WTC11 (cell line): ENCODE data around the gene ECHS1. TPM values are rescaled to one million over a fixed set of nuclear protein-coding genes. Genes with fewer than 3 reads are reported as not detected.
A peak's percentile ranks its signal among the peaks of the same experiment; 100 is the strongest.

ENCODE experiments used
- ATAC-seq: fragments of 200-7000 bp; cut with Tn5 transposase; 2 replicates; pipeline ENCODE4 v1.10.0; 2021; ENCODE audit warnings: mild to moderate bottlenecking, moderate library complexity
- CTCF ChIA-PET: fragments of 300-600 bp; sonication (Branson Sonifier 250); formaldehyde crosslinking; loops from one replicate; lab custom pipeline; 2021; ENCODE audit warnings: antibody characterized with exemption; lab: Charles Lee
- POLR2A ChIA-PET: fragments of 350-600 bp; sonication (Branson Sonifier 250); formaldehyde crosslinking; loops from one replicate; lab custom pipeline; 2021; ENCODE audit warnings: antibody characterized with exemption; lab: Charles Lee
- DNase-seq: peaks from one replicate; pipeline ENCODE4 v3.0.0; 2021; ENCODE audit warnings: low spot score
- H3K27ac Mint-ChIP-seq: 2 replicates; pipeline ENCODE4 v1.8.0; 2021; ENCODE audit warnings: mixed read lengths
- H3K27me3 Mint-ChIP-seq: 2 replicates; pipeline ENCODE4 v1.8.0; 2021; ENCODE audit warnings: low read depth, mild to moderate bottlenecking, moderate library complexity, mixed read lengths
- H3K36me3 Mint-ChIP-seq: 2 replicates; pipeline ENCODE4 v1.8.0; 2021; ENCODE audit warnings: mixed read lengths
- H3K4me1 Mint-ChIP-seq: 2 replicates; pipeline ENCODE4 v1.8.0; 2022; ENCODE audit warnings: mixed read lengths
- H3K4me3 Mint-ChIP-seq: 2 replicates; pipeline ENCODE4 v1.8.0; 2021; ENCODE audit warnings: mild to moderate bottlenecking, moderate library complexity, mixed read lengths
- H3K9me3 Mint-ChIP-seq: 2 replicates; pipeline ENCODE4 v1.8.0; 2021; ENCODE audit warnings: mixed read lengths
- CREM ChIP-seq: sonication (generic); formaldehyde crosslinking; IDR thresholded peaks from 2 replicates; pipeline ENCODE4 v1.8.1; 2022; ENCODE audit warnings: mild to moderate bottlenecking, missing genetic modification reagents, moderate library complexity
- EMX1 ChIP-seq: fragments of 250-450 bp; sonication (Bioruptor Pico); IDR thresholded peaks from 2 replicates; pipeline ENCODE4 v1.8.0; 2021; ENCODE audit warnings: mild to moderate bottlenecking
- NFATC4 ChIP-seq: fragments of 250-450 bp; sonication (Bioruptor Pico); IDR thresholded peaks from 2 replicates; pipeline ENCODE4 v1.9.0; 2021; ENCODE audit warnings: mild to moderate bottlenecking
- NFYB ChIP-seq: sonication (generic); formaldehyde crosslinking; conservative IDR thresholded peaks from 2 replicates; pipeline ENCODE4 v1.8.0; 2022; ENCODE audit warnings: low read depth, missing genetic modification reagents
- RELA ChIP-seq: sonication (generic); formaldehyde crosslinking; IDR thresholded peaks from 2 replicates; pipeline ENCODE4 v1.8.1; 2022; ENCODE audit warnings: missing genetic modification reagents, mild to moderate bottlenecking, borderline replicate concordance
- SOX15 ChIP-seq: fragments of 250-450 bp; sonication (Bioruptor Pico); IDR thresholded peaks from 2 replicates; pipeline ENCODE4 v1.9.0; 2021; ENCODE audit warnings: mild to moderate bottlenecking
- TEAD4 ChIP-seq: sonication (generic); formaldehyde crosslinking; IDR thresholded peaks from 2 replicates; pipeline ENCODE4 v1.8.0; 2022; ENCODE audit warnings: mild to moderate bottlenecking, missing genetic modification reagents
- ZNF219 ChIP-seq: sonication (generic); formaldehyde crosslinking; IDR thresholded peaks from 2 replicates; pipeline ENCODE4 v1.8.0; 2023; ENCODE audit warnings: missing genetic modification reagents, mild to moderate bottlenecking, borderline replicate concordance
- ZNF263 ChIP-seq: sonication (generic); formaldehyde crosslinking; IDR thresholded peaks from 2 replicates; pipeline ENCODE4 v1.8.1; 2022; ENCODE audit warnings: low read depth, mild to moderate bottlenecking, moderate library complexity, missing genetic modification reagents
- ZNF416 ChIP-seq: fragments of 250-450 bp; sonication (Bioruptor Pico); IDR thresholded peaks from 2 replicates; pipeline ENCODE4 v1.9.0; 2021; ENCODE audit warnings: mild to moderate bottlenecking, inconsistent platforms
- total RNA-seq: library from RNA; stranded (reverse); gene quantifications from 3 replicates; pipeline ENCODE4 v1.2.3, GENCODE V29; 2021
- TF ChIP-seq, protein P1 (sequence below): sonication (generic); formaldehyde crosslinking; IDR thresholded peaks from 2 replicates; pipeline ENCODE4 v1.8.0; 2022; ENCODE audit warnings: missing genetic modification reagents
- TF ChIP-seq, protein P2 (sequence below): sonication (generic); formaldehyde crosslinking; IDR thresholded peaks from 2 replicates; pipeline ENCODE4 v1.8.1; 2023; ENCODE audit warnings: mild to moderate bottlenecking, missing genetic modification reagents
- TF ChIP-seq, protein P3 (sequence below): sonication (generic); formaldehyde crosslinking; IDR thresholded peaks from 2 replicates; pipeline ENCODE4 v1.8.0; 2022; ENCODE audit warnings: mild to moderate bottlenecking, missing genetic modification reagents
- TF ChIP-seq, protein P4 (sequence below): sonication (generic); formaldehyde crosslinking; IDR thresholded peaks from 2 replicates; pipeline ENCODE4 v1.8.1; 2022; ENCODE audit warnings: missing genetic modification reagents, borderline replicate concordance
- TF ChIP-seq, protein P5 (sequence below): sonication (generic); formaldehyde crosslinking; IDR thresholded peaks from 2 replicates; pipeline ENCODE4 v1.8.0; 2023; ENCODE audit warnings: mild to moderate bottlenecking, missing genetic modification reagents
- TF ChIP-seq, protein P6 (sequence below): sonication (generic); formaldehyde crosslinking; IDR thresholded peaks from 2 replicates; pipeline ENCODE4 v1.8.1; 2023; ENCODE audit warnings: mild to moderate bottlenecking, missing genetic modification reagents, moderate library complexity
- TF ChIP-seq, protein P7 (sequence below): sonication (generic); formaldehyde crosslinking; IDR thresholded peaks from 2 replicates; pipeline ENCODE4 v1.8.1; 2023; ENCODE audit warnings: mild to moderate bottlenecking, missing genetic modification reagents, moderate library complexity
- TF ChIP-seq, protein P8 (sequence below): sonication (generic); formaldehyde crosslinking; IDR thresholded peaks from 2 replicates; pipeline ENCODE4 v1.8.1; 2023; ENCODE audit warnings: mild to moderate bottlenecking, moderate library complexity, missing genetic modification reagents

Gene ECHS1
- total RNA-seq, 1 experiment from 2014 or later, result 84.1 TPM

DNA sequence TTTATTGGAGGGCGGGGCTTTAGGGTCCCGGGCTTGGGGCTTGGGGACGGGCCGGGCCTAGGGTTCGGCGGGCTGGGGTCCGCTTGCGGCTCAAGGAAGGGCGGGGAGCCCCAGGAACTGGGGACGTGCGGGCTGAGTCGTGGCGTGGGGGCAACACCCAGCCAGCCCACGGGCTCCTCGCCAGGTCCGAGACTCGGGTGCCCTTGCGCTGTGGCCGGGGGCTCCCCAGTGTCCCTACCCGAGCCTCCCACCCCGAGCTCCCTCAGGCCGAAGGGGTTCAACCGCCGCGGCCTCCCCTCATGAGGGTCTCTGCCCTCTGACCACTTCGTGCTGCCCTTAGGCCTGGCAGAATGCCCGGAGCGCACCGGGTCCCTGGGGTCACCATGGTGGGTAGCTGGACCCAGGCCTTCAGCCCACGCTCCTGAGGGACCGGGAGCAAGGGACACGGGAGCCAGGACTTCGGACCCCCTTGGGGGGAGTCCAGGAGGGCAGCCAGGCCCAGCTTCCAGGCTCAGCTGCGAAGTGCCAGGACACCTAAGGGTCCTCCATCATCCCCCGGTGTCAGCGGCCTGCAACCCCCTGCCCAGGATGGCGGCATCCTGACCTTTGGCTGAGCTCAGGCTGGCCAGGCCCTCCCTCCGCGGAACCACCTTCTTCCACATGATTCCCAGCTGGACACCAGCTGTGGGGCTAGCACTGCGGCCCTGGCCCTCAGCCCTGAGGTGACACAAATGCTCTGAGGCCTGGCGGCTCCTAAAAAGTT lies 14.8 kb downstream of the ECHS1 start (continued):
- TF ChIP-seq, protein P1, sequence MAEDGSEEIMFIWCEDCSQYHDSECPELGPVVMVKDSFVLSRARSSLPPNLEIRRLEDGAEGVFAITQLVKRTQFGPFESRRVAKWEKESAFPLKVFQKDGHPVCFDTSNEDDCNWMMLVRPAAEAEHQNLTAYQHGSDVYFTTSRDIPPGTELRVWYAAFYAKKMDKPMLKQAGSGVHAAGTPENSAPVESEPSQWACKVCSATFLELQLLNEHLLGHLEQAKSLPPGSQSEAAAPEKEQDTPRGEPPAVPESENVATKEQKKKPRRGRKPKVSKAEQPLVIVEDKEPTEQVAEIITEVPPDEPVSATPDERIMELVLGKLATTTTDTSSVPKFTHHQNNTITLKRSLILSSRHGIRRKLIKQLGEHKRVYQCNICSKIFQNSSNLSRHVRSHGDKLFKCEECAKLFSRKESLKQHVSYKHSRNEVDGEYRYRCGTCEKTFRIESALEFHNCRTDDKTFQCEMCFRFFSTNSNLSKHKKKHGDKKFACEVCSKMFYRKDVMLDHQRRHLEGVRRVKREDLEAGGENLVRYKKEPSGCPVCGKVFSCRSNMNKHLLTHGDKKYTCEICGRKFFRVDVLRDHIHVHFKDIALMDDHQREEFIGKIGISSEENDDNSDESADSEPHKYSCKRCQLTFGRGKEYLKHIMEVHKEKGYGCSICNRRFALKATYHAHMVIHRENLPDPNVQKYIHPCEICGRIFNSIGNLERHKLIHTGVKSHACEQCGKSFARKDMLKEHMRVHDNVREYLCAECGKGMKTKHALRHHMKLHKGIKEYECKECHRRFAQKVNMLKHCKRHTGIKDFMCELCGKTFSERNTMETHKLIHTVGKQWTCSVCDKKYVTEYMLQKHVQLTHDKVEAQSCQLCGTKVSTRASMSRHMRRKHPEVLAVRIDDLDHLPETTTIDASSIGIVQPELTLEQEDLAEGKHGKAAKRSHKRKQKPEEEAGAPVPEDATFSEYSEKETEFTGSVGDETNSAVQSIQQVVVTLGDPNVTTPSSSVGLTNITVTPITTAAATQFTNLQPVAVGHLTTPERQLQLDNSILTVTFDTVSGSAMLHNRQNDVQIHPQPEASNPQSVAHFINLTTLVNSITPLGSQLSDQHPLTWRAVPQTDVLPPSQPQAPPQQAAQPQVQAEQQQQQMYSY (CRISPR knock-in tag), result no peak
- TF ChIP-seq, protein P2, sequence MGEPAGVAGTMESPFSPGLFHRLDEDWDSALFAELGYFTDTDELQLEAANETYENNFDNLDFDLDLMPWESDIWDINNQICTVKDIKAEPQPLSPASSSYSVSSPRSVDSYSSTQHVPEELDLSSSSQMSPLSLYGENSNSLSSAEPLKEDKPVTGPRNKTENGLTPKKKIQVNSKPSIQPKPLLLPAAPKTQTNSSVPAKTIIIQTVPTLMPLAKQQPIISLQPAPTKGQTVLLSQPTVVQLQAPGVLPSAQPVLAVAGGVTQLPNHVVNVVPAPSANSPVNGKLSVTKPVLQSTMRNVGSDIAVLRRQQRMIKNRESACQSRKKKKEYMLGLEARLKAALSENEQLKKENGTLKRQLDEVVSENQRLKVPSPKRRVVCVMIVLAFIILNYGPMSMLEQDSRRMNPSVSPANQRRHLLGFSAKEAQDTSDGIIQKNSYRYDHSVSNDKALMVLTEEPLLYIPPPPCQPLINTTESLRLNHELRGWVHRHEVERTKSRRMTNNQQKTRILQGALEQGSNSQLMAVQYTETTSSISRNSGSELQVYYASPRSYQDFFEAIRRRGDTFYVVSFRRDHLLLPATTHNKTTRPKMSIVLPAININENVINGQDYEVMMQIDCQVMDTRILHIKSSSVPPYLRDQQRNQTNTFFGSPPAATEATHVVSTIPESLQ, result no peak
- TF ChIP-seq ZNF219 (CRISPR knock-in tag), result no peak

DNA sequence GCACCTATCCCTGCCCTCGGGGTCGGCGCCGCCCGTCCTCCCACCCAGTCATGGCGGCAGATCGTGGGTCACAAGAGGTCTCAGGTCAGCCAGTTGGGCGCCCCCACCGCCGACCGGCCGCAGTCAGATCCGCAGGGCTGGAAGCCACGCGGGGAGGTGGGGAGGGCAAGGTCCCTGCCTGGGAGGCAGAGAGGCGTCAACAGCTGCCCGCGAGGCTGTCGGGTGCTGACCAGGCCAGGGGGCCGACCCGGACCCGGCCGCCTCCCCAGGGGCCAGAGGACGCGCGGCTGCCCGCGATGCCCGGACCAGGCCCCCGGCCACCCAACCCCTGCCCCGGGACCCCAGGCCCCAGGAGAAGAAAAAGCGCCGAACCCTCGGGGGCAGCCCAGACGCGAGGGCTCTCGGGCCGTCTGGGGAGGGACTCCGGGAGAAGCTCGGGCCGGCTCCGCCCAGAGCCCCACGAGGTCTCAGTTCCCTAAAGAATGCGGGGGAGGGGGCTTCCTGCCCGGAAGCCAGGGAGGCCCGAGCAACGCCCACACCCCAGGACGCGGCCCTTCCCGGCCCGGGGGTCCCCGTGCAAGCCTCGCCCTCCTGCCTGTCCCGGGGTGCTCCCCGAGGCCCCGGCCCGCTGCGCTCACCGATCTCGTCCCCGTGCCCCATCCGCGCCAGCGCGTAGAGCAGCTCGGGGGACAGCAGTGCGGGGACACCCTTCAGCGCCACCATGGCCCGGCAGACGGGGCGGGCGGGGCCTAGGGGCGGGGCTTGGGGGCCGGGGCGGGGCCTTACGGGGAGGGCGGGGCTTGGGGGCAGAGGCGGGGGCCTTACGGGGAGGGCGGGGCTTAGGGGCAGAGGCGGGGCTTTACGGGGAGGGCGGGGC lies 15.6 kb downstream of the ECHS1 start, which contains the start of gene FUOM:
Gene FUOM, minus strand, starts transcription at position 735 of the 877 bp plus-strand sequence. Its CDS starts 12 bp downstream, at position 723.
- Mint-ChIP-seq H3K27me3 (peaks cover 12% of the 10 kb centered on the region), H3K4me3 (peak within 1 kb of the TSS; percentile 72), H3K27ac (no peak within 1 kb of the TSS), H3K9me3 (no peaks in the 10 kb centered on the region), H3K36me3 (peaks cover 10% of the 10 kb centered on the region), H3K4me1 (no peaks in the 10 kb centered on the region)
- DNase-seq (peak; percentile 82), ATAC-seq (peak; percentile 87)
- ChIA-PET POLR2A (interaction anchor here (1.2 to 1.8 kb wide), 2 partner anchors 16 to 22 kb away, joined by 3 to 9 read pairs; partner anchors contain the start of gene PAOX), CTCF (interaction anchor here (0.6 to 2.5 kb wide), 6 partner anchors 11 to 50 kb away, joined by 4 to 26 read pairs (median 6); partner anchors contain the start of gene PRAP1)
- TF ChIP-seq ZNF416, result 0 out of 2 replicates have a peak, but pooled peaks have one; percentile 53
- TF ChIP-seq ZNF263 (CRISPR knock-in tag), result 0 out of 2 replicates have a peak, but pooled peaks have one; percentile 11
- TF ChIP-seq, protein P3, sequence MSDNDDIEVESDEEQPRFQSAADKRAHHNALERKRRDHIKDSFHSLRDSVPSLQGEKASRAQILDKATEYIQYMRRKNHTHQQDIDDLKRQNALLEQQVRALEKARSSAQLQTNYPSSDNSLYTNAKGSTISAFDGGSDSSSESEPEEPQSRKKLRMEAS (CRISPR knock-in tag), result peak; percentile 45; the same call in 1 of the 2 replicates
- TF ChIP-seq TEAD4, result no peak
- TF ChIP-seq NFYB, result 0 out of 2 replicates have a peak, but pooled peaks have one; percentile 2
- TF ChIP-seq, protein P4, sequence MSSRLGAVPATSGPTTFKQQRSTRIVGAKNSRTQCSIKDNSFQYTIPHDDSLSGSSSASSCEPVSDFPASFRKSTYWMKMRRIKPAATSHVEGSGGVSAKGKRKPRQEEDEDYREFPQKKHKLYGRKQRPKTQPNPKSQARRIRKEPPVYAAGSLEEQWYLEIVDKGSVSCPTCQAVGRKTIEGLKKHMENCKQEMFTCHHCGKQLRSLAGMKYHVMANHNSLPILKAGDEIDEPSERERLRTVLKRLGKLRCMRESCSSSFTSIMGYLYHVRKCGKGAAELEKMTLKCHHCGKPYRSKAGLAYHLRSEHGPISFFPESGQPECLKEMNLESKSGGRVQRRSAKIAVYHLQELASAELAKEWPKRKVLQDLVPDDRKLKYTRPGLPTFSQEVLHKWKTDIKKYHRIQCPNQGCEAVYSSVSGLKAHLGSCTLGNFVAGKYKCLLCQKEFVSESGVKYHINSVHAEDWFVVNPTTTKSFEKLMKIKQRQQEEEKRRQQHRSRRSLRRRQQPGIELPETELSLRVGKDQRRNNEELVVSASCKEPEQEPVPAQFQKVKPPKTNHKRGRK, result no peak
- TF ChIP-seq, protein P5, sequence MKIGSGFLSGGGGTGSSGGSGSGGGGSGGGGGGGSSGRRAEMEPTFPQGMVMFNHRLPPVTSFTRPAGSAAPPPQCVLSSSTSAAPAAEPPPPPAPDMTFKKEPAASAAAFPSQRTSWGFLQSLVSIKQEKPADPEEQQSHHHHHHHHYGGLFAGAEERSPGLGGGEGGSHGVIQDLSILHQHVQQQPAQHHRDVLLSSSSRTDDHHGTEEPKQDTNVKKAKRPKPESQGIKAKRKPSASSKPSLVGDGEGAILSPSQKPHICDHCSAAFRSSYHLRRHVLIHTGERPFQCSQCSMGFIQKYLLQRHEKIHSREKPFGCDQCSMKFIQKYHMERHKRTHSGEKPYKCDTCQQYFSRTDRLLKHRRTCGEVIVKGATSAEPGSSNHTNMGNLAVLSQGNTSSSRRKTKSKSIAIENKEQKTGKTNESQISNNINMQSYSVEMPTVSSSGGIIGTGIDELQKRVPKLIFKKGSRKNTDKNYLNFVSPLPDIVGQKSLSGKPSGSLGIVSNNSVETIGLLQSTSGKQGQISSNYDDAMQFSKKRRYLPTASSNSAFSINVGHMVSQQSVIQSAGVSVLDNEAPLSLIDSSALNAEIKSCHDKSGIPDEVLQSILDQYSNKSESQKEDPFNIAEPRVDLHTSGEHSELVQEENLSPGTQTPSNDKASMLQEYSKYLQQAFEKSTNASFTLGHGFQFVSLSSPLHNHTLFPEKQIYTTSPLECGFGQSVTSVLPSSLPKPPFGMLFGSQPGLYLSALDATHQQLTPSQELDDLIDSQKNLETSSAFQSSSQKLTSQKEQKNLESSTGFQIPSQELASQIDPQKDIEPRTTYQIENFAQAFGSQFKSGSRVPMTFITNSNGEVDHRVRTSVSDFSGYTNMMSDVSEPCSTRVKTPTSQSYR, result no peak
- no peak for TF ChIP-seq SOX15
- TF ChIP-seq, protein P6, sequence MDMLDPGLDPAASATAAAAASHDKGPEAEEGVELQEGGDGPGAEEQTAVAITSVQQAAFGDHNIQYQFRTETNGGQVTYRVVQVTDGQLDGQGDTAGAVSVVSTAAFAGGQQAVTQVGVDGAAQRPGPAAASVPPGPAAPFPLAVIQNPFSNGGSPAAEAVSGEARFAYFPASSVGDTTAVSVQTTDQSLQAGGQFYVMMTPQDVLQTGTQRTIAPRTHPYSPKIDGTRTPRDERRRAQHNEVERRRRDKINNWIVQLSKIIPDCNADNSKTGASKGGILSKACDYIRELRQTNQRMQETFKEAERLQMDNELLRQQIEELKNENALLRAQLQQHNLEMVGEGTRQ, result peak; percentile 40; the same call in 1 of the 2 replicates
- no peak for TF ChIP-seq NFATC4 (CRISPR knock-in tag)
- no peak for TF ChIP-seq EMX1
- TF ChIP-seq RELA (CRISPR knock-in tag), result 0 out of 2 replicates have a peak, but pooled peaks have one; percentile 44
- TF ChIP-seq, protein P7, sequence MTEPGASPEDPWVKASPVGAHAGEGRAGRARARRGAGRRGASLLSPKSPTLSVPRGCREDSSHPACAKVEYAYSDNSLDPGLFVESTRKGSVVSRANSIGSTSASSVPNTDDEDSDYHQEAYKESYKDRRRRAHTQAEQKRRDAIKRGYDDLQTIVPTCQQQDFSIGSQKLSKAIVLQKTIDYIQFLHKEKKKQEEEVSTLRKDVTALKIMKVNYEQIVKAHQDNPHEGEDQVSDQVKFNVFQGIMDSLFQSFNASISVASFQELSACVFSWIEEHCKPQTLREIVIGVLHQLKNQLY, result no peak
- TF ChIP-seq, protein P8, sequence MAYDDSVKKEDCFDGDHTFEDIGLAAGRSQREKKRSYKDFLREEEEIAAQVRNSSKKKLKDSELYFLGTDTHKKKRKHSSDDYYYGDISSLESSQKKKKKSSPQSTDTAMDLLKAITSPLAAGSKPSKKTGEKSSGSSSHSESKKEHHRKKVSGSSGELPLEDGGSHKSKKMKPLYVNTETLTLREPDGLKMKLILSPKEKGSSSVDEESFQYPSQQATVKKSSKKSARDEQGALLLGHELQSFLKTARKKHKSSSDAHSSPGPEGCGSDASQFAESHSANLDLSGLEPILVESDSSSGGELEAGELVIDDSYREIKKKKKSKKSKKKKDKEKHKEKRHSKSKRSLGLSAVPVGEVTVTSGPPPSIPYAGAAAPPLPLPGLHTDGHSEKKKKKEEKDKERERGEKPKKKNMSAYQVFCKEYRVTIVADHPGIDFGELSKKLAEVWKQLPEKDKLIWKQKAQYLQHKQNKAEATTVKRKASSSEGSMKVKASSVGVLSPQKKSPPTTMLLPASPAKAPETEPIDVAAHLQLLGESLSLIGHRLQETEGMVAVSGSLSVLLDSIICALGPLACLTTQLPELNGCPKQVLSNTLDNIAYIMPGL (CRISPR knock-in tag), result 0 out of 2 replicates have a peak, but pooled peaks have one; percentile 29
- 0 out of 2 replicates have a peak, but pooled peaks have one; percentile 39 for TF ChIP-seq CREM (CRISPR knock-in tag)
